Calu3 (cell line): ENCODE data around the gene XAB2. TPM values are rescaled to one million over a fixed set of nuclear protein-coding genes. Genes with fewer than 3 reads are reported as not detected.

Experiments used
- BruUV-seq: library from RNA; stranded (reverse); fragments of 400-500 nt; replicated peaks from 2 replicates; lab custom pipeline; 2021; lab: Mats Ljungman, UMichigan
- CTCF ChIA-PET: fragments of 300-600 bp; sonication (Branson Sonifier 250); formaldehyde crosslinking; loops from one replicate; lab custom pipeline; 2022; ENCODE audit warnings: antibody characterized with exemption; lab: Charles Lee
- DNase-seq: peaks from one replicate; pipeline ENCODE4 v3.0.0; 2022
- H3K27ac Mint-ChIP-seq: one replicate; pipeline ENCODE4 v1.8.0; 2022; ENCODE audit warnings: mixed read lengths; ENCODE audit not compliant: unreplicated experiment
- H3K27me3 Mint-ChIP-seq: one replicate; pipeline ENCODE4 v1.8.0; 2022; ENCODE audit warnings: mixed read lengths; ENCODE audit not compliant: unreplicated experiment
- H3K36me3 Mint-ChIP-seq: one replicate; pipeline ENCODE4 v1.8.0; 2022; ENCODE audit warnings: mild to moderate bottlenecking, moderate library complexity, mixed read lengths; ENCODE audit not compliant: insufficient read depth, unreplicated experiment
- H3K4me1 Mint-ChIP-seq: one replicate; pipeline ENCODE4 v1.8.0; 2022; ENCODE audit warnings: mild to moderate bottlenecking, low read depth, mixed read lengths; ENCODE audit not compliant: unreplicated experiment
- H3K4me3 Mint-ChIP-seq: one replicate; pipeline ENCODE4 v1.8.0; 2022; ENCODE audit warnings: mild to moderate bottlenecking, low read depth, moderate library complexity, mixed read lengths; ENCODE audit not compliant: unreplicated experiment
- H3K9me3 Mint-ChIP-seq: one replicate; pipeline ENCODE4 v1.8.0; 2022; ENCODE audit warnings: low read depth, mixed read lengths; ENCODE audit not compliant: unreplicated experiment
- intact Hi-C: fragments of 100-400 bp; cut with micrococcal nuclease; formaldehyde crosslinking; loops from one replicate; pipeline ENCODE4 v1.10.0; 2022; ENCODE audit not compliant: unreplicated experiment
- total RNA-seq: library from RNA; stranded (reverse); gene quantifications from 2 replicates; pipeline ENCODE4 v1.2.3, GENCODE V29; 2022
- TF ChIP-seq, protein P1 (sequence below): fragments of 200-600 bp; IDR thresholded peaks from one replicate; pipeline ENCODE4 v1.8.0; 2022; ENCODE audit warnings: antibody characterized with exemption; ENCODE audit not compliant: unreplicated experiment

Gene XAB2
- total RNA-seq, 1 experiment from 2014 or later = 33.0 TPM

DNA sequence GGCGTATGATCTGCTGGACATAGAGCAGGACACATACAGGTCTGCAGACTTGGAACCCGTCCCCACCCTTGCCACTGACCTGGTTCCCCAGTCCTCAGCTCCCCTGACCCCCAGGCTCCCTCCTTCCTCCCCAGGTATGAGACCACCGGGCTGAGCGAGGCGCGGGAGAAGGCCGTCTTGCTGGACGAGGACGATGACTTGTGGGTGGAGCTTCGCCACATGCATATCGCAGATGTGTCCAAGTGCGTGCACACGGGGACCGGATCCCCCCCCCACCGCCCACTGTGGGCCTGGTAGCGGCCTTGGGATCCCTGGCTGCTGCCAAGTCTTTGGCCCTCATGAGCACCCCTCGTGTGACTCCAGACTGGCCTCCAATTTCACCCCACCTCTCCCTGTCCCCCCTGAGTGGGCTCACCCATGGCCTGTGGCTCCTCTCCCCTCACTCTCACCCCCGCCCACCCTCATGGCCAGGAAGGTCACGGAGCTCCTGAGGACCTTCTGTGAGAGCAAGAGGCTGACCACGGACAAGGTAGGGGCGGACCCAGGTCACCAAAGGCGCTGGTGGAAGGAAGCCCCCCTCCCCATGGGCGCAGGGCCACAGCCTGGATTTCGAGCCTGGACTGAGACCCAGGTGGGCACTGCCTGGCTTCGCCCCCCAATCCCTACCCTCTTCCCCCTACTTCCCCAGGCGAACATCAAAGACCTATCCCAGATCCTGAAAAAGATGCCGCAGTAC, 13.1 kb upstream of the XAB2 start:
- CTCF ChIA-PET = no interaction called here
- intact Hi-C loops = no loop called here
- BruUV-seq = no TSS peak

GRCh38 chr19:7641290-7642276, 12.2 kb upstream of the XAB2 start:
- TF ChIP-seq, protein P1, sequence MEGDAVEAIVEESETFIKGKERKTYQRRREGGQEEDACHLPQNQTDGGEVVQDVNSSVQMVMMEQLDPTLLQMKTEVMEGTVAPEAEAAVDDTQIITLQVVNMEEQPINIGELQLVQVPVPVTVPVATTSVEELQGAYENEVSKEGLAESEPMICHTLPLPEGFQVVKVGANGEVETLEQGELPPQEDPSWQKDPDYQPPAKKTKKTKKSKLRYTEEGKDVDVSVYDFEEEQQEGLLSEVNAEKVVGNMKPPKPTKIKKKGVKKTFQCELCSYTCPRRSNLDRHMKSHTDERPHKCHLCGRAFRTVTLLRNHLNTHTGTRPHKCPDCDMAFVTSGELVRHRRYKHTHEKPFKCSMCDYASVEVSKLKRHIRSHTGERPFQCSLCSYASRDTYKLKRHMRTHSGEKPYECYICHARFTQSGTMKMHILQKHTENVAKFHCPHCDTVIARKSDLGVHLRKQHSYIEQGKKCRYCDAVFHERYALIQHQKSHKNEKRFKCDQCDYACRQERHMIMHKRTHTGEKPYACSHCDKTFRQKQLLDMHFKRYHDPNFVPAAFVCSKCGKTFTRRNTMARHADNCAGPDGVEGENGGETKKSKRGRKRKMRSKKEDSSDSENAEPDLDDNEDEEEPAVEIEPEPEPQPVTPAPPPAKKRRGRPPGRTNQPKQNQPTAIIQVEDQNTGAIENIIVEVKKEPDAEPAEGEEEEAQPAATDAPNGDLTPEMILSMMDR = no peak
- Mint-ChIP-seq H3K4me3 (no peak overlapping the region), H3K27ac (no peak overlapping the region), H3K27me3 (no peaks in the 10 kb centered on the region), H3K9me3 (peaks cover 3% of the 10 kb centered on the region), H3K36me3 (peaks cover 40% of the 10 kb centered on the region), H3K4me1 (no peaks in the 10 kb centered on the region)
- DNase-seq = no peak
- CTCF ChIA-PET = no interaction called here
- intact Hi-C loops = no loop called here
- no TSS peak for BruUV-seq

More for the DNA sequence above, 13.1 kb upstream of the XAB2 start:
- Mint-ChIP-seq H3K9me3 (peaks cover 3% of the 10 kb centered on the region), H3K4me1 (no peaks in the 10 kb centered on the region), H3K27me3 (no peaks in the 10 kb centered on the region), H3K4me3 (no peak overlapping the region), H3K36me3 (peaks cover 31% of the 10 kb centered on the region), H3K27ac (no peak overlapping the region)
- TF ChIP-seq, protein P1 = no peak
- no peak for DNase-seq

- Mint-ChIP-seq H3K36me3 (peaks cover 41% of the 10 kb centered on the region), H3K9me3 (peaks cover 3% of the 10 kb centered on the region), H3K4me3 (no peak overlapping the region), H3K27me3 (no peaks in the 10 kb centered on the region), H3K4me1 (no peaks in the 10 kb centered on the region), H3K27ac (no peak overlapping the region)
- CTCF ChIA-PET = no interaction called here
- BruUV-seq = no TSS peak
- no peak for DNase-seq
- TF ChIP-seq, protein P1 = no peak
- intact Hi-C loops = no loop called here
Observed at GRCh38 chr19:7640803-7641202, 11.5 kb upstream of the XAB2 start.

- no TSS peak for BruUV-seq
- intact Hi-C loops = no loop called here
- CTCF ChIA-PET = no interaction called here
- TF ChIP-seq, protein P1 = no peak
- Mint-ChIP-seq H3K36me3 (peaks cover 43% of the 10 kb centered on the region), H3K27me3 (no peaks in the 10 kb centered on the region), H3K27ac (peak overlapping the region; percentile 15), H3K9me3 (peaks cover 3% of the 10 kb centered on the region), H3K4me1 (no peaks in the 10 kb centered on the region), H3K4me3 (peak overlapping the region; percentile 19)
- DNase-seq = no peak
Observed at GRCh38 chr19:7639863-7640348, 10.6 kb upstream of the XAB2 start.
